PC-3 (cell line): Measurements from ENCODE around the gene IGFL1. TPM values are rescaled to one million over a fixed set of nuclear protein-coding genes. Genes with fewer than 3 reads are reported as not detected.

Experiments
- ATAC-seq: fragments of 200-7000 bp; cut with Tn5 transposase; 2 replicates; pipeline ENCODE4 v1.9.1; 2020; ENCODE audit warnings: mild to moderate bottlenecking, moderate library complexity
- BruUV-seq: library from RNA; stranded (reverse); fragments of 400-500 nt; replicated peaks from 2 replicates; lab custom pipeline; 2021; lab: Mats Ljungman, UMichigan
- CTCF ChIA-PET: fragments of 300-600 bp; sonication (Branson Sonifier 250); formaldehyde crosslinking; loops from one replicate; lab custom pipeline; 2022; ENCODE audit warnings: antibody characterized with exemption; lab: Charles Lee
- POLR2A ChIA-PET: fragments of 300-600 bp; sonication (Branson Sonifier 250); formaldehyde crosslinking; loops from one replicate; lab custom pipeline; 2022; ENCODE audit warnings: antibody characterized with exemption; ENCODE audit not compliant: unreplicated experiment; lab: Charles Lee
- DNase-seq: peaks from one replicate; pipeline ENCODE4 v3.0.0-alpha.2; 2015
- H2AFZ ChIP-seq: fragments of 300-600 bp; sonication (generic); 2 replicates; pipeline ENCODE4 v1.6.0; 2016; ENCODE audit warnings: antibody characterized with exemption, low read length
- H3F3A ChIP-seq: fragments of 300-600 bp; sonication (generic); one replicate; pipeline ENCODE4 v1.6.0; 2017; ENCODE audit warnings: antibody characterized with exemption, low read length, control low read depth, mild to moderate bottlenecking; ENCODE audit not compliant: unreplicated experiment
- H3K27ac ChIP-seq: fragments of 300-600 bp; sonication (generic); 2 replicates; pipeline ENCODE4 v1.5.1; 2016; ENCODE audit warnings: mild to moderate bottlenecking, low read length
- H3K27me3 ChIP-seq: fragments of 300-600 bp; sonication (generic); 2 replicates; pipeline ENCODE4 v1.6.1; 2016; ENCODE audit warnings: low read length, mixed read lengths
- H3K36me3 ChIP-seq: fragments of 300-600 bp; sonication (generic); 2 replicates; pipeline ENCODE4 v1.6.1; 2016; ENCODE audit warnings: low read depth, mixed run types, low read length, mixed read lengths
- H3K4me1 ChIP-seq: fragments of 300-600 bp; sonication (generic); 2 replicates; pipeline ENCODE4 v1.5.1; 2016; ENCODE audit warnings: low read length; ENCODE audit not compliant: insufficient read depth
- H3K4me2 ChIP-seq: fragments of 300-600 bp; sonication (generic); 2 replicates; pipeline ENCODE4 v1.6.0; 2016; ENCODE audit warnings: low read length
- H3K4me3 ChIP-seq: fragments of 300-600 bp; sonication (generic); 2 replicates; pipeline ENCODE4 v1.5.1; 2016; ENCODE audit warnings: mild to moderate bottlenecking, low read length, mixed read lengths
- H3K79me2 ChIP-seq: fragments of 300-600 bp; sonication (generic); 2 replicates; pipeline ENCODE4 v1.6.1; 2017; ENCODE audit warnings: low read length, mixed read lengths
- H3K9ac ChIP-seq: fragments of 300-600 bp; sonication (generic); 2 replicates; pipeline ENCODE4 v1.6.0; 2016; ENCODE audit warnings: mild to moderate bottlenecking, low read length
- H3K9me2 ChIP-seq: fragments of 300-600 bp; sonication (generic); replicated peaks from 2 replicates; pipeline ENCODE4 v1.6.1; 2016; ENCODE audit warnings: mixed run types, low read length, mixed read lengths
- H3K9me3 ChIP-seq: fragments of 300-600 bp; sonication (generic); 2 replicates; pipeline ENCODE4 v1.6.1; 2016; ENCODE audit warnings: low read length, mixed read lengths
- H4K20me1 ChIP-seq: fragments of 300-600 bp; sonication (generic); 2 replicates; pipeline ENCODE4 v1.6.1; 2016; ENCODE audit warnings: low read length, mixed read lengths
- EZH2 ChIP-seq: fragments of 300-600 bp; sonication (generic); IDR thresholded peaks from one replicate; pipeline ENCODE4 v1.6.1; 2017; ENCODE audit warnings: antibody characterized with exemption, mild to moderate bottlenecking, low read length; ENCODE audit not compliant: unreplicated experiment
- EZH2phosphoT487 ChIP-seq: fragments of 300-600 bp; sonication (generic); IDR thresholded peaks from 2 replicates; pipeline ENCODE4 v1.6.1; 2018; ENCODE audit warnings: mild to moderate bottlenecking, antibody characterized with exemption, low read length, borderline replicate concordance
- intact Hi-C: fragments of 100-400 bp; cut with micrococcal nuclease; formaldehyde crosslinking; loops from 2 replicates; pipeline ENCODE4 v1.9.0; 2023
- total RNA-seq: library from RNA; depleted of rRNA; stranded (reverse); fragments of >200 nt; gene quantifications from 2 replicates; pipeline ENCODE4 v1.2.3, GENCODE V29; 2014
- TF ChIP-seq, protein P1 (sequence below): fragments of 300-600 bp; sonication (generic); conservative IDR thresholded peaks from 2 replicates; pipeline ENCODE4 v1.5.1; 2017; ENCODE audit warnings: antibody characterized with exemption, low read depth, mild to moderate bottlenecking, low read length

Gene IGFL1
- total RNA-seq, 1 experiment from 2014 or later = 0.77 TPM

DNA sequence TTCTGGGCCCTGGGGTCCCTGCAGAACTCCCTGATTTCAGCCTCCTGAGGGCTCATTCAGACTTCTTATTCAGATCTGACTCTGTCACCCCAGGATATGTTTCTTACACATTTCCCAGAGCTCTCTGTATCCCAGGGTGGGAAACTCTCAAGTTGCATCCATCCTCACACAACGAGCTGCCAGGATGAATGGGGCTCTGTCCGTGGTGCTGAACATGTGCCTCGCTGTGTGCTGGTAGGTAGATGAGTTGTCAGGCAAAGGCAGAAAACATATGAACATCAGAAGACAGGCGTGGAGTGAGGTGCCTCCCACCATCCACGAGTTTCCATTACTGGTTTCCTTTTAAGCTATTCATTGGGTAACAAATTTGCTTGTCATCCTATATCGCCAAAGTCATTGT lies 11.4 kb upstream of the IGFL1 start:
- intact Hi-C loops = no loop called here
- no peaks in the 10 kb centered on the region for H3K9me2 ChIP-seq
- H3K4me3 ChIP-seq = no peak overlapping the region
- TF ChIP-seq, protein P1, sequence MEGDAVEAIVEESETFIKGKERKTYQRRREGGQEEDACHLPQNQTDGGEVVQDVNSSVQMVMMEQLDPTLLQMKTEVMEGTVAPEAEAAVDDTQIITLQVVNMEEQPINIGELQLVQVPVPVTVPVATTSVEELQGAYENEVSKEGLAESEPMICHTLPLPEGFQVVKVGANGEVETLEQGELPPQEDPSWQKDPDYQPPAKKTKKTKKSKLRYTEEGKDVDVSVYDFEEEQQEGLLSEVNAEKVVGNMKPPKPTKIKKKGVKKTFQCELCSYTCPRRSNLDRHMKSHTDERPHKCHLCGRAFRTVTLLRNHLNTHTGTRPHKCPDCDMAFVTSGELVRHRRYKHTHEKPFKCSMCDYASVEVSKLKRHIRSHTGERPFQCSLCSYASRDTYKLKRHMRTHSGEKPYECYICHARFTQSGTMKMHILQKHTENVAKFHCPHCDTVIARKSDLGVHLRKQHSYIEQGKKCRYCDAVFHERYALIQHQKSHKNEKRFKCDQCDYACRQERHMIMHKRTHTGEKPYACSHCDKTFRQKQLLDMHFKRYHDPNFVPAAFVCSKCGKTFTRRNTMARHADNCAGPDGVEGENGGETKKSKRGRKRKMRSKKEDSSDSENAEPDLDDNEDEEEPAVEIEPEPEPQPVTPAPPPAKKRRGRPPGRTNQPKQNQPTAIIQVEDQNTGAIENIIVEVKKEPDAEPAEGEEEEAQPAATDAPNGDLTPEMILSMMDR = no peak
- TF ChIP-seq EZH2phosphoT487 = no peak
- no peak for TF ChIP-seq EZH2
- no peaks in the 10 kb centered on the region for H3K9me3 ChIP-seq
- no peak overlapping the region for H2AFZ ChIP-seq
- POLR2A ChIA-PET = no interaction called here
- H3K27me3 ChIP-seq = no peaks in the 10 kb centered on the region
- H3K9ac ChIP-seq = no peak overlapping the region
- ATAC-seq (no peak), DNase-seq (peak; percentile 39)
- no peaks in the 10 kb centered on the region for H3K36me3 ChIP-seq
- H3K4me1 ChIP-seq = peaks cover 17% of the 10 kb centered on the region
- CTCF ChIA-PET = no interaction called here
- BruUV-seq = no TSS peak
- H3K79me2 ChIP-seq = no peaks in the 10 kb centered on the region
- no peak overlapping the region for H3K27ac ChIP-seq
- H3K4me2 ChIP-seq = no peak overlapping the region
- no peaks in the 10 kb centered on the region for H4K20me1 ChIP-seq
- no peaks in the 10 kb centered on the region for H3F3A ChIP-seq

DNA sequence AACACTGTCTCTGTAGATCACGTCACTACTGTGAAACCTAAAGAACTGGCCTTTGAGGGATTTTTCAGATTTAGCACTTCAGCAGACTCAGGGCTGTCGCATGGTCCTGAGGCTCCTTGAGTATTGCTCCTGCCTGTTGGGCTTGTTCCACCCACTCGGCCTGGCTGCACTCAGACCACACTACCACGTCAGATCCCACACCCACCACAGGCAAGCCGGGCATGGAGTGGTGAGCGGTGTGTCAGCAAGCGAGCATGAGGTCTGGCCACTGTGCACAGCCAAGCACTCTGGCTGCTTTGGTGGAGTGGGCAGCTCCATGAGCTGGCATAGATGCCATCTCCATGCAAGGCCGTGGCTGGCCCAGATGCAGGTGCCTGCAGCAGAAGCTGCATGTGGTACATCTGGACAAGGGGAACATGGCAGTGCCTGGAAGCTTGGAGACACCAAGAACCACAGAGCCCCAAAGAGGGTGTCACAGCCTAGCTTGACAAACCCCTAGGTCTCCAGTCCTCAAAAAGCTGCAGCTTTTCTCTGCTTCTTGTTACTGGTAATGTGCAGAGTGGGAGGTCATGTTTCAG lies 9.4 kb upstream of the IGFL1 start:
- no peak overlapping the region for H3K4me2 ChIP-seq
- DNase-seq (no peak), ATAC-seq (no peak)
- H3K9me2 ChIP-seq = no peaks in the 10 kb centered on the region
- no peak overlapping the region for H3K4me3 ChIP-seq
- H3K4me1 ChIP-seq = peaks cover 30% of the 10 kb centered on the region
- no peak overlapping the region for H2AFZ ChIP-seq
- no peaks in the 10 kb centered on the region for H3K27me3 ChIP-seq
- CTCF ChIA-PET = no interaction called here
- no peaks in the 10 kb centered on the region for H4K20me1 ChIP-seq
- no peaks in the 10 kb centered on the region for H3F3A ChIP-seq
- H3K27ac ChIP-seq = no peak overlapping the region
- POLR2A ChIA-PET = no interaction called here
- no peak for TF ChIP-seq EZH2
- TF ChIP-seq EZH2phosphoT487 = no peak
- TF ChIP-seq, protein P1 = no peak
- no peaks in the 10 kb centered on the region for H3K36me3 ChIP-seq
- intact Hi-C loops = no loop called here
- no TSS peak for BruUV-seq
- no peaks in the 10 kb centered on the region for H3K79me2 ChIP-seq
- H3K9me3 ChIP-seq = no peaks in the 10 kb centered on the region
- no peak overlapping the region for H3K9ac ChIP-seq

DNA sequence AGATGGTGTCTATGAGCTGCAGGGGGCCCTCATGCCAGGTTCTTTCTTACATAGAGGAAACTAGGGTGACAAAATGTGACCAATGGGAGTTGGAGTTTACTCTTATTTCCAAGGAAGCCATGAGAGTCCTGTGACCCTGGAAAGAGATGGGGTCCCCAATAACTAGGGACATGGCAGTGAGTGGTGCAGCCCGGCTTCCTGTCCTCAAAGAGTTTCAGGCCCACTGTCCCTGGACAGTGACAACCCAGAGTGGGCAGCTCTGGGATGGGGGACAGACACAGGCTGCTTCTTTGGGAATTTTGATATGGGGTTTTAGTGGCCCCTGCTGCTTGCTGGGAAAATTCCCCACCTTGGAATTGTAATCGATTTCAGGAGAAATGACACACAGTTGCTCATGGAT lies 8.4 kb upstream of the IGFL1 start:
- intact Hi-C loops = no loop called here
- Histone ChIP-seq H3K9me2 (no peaks in the 10 kb centered on the region), H3K27me3 (no peaks in the 10 kb centered on the region), H2AFZ (no peak overlapping the region), H3K36me3 (no peaks in the 10 kb centered on the region), H3K9me3 (no peaks in the 10 kb centered on the region), H3F3A (no peaks in the 10 kb centered on the region), H3K27ac (no peak overlapping the region), H3K4me1 (peaks cover 33% of the 10 kb centered on the region), H3K79me2 (no peaks in the 10 kb centered on the region), H3K4me2 (no peak overlapping the region), H4K20me1 (no peaks in the 10 kb centered on the region), H3K4me3 (no peak overlapping the region), H3K9ac (no peak overlapping the region)
- TF ChIP-seq, protein P1 = no peak
- TF ChIP-seq EZH2 (no peak), EZH2phosphoT487 (no peak)
- no TSS peak for BruUV-seq
- CTCF ChIA-PET = no interaction called here
- ATAC-seq (no peak), DNase-seq (no peak)
- POLR2A ChIA-PET = no interaction called here
